Activated CD4-positive, alpha-beta T cell treated with anti-CD3 and anti-CD28 coated beads for 1 hour (primary cell): Measurements from ENCODE around the gene CBX6.

Experiments
- DNase-seq: peaks from one replicate; pipeline ENCODE4 v3.0.0-alpha.2; 2020

Gene CBX6

GRCh38 chr22:38837414-38837928, 34.5 kb downstream of the CBX6 start:
- DNase-seq: no peak

- DNase-seq: no peak
Measured at GRCh38 chr22:38835888-38836301, 36.1 kb downstream of the CBX6 start.

- no peak for DNase-seq
Measured at GRCh38 chr22:38834991-38835390, 37.0 kb downstream of the CBX6 start.

- no peak for DNase-seq
Measured at GRCh38 chr22:38834215-38834953, 37.6 kb downstream of the CBX6 start.

- no peak for DNase-seq
Measured at GRCh38 chr22:38833061-38833460, 39.0 kb downstream of the CBX6 start.

GRCh38 chr22:38832005-38832978, 39.7 kb downstream of the CBX6 start:
- DNase-seq: no peak

- no peak for DNase-seq
Measured at GRCh38 chr22:38831166-38831945, 40.7 kb downstream of the CBX6 start.

GRCh38 chr22:38830845-38831108, 41.2 kb downstream of the CBX6 start:
- DNase-seq: no peak

- DNase-seq: no peak
Measured at GRCh38 chr22:38830026-38830844, 41.8 kb downstream of the CBX6 start.

- DNase-seq: no peak
Measured at GRCh38 chr22:38829485-38829884, 42.5 kb downstream of the CBX6 start.

- DNase-seq: no peak
Measured at GRCh38 chr22:38828616-38829205, 43.3 kb downstream of the CBX6 start.

- no peak for DNase-seq
Measured at GRCh38 chr22:38828191-38828590, 43.8 kb downstream of the CBX6 start.

GRCh38 chr22:38827510-38827909, 44.5 kb downstream of the CBX6 start:
- DNase-seq: no peak

- no peak for DNase-seq
Measured at GRCh38 chr22:38826801-38827200, 45.2 kb downstream of the CBX6 start.

GRCh38 chr22:38826386-38826785, 45.6 kb downstream of the CBX6 start:
- DNase-seq: no peak

GRCh38 chr22:38824585-38824984, 47.4 kb downstream of the CBX6 start:
- DNase-seq: no peak

GRCh38 chr22:38823637-38824036, 48.4 kb downstream of the CBX6 start:
- DNase-seq: no peak

GRCh38 chr22:38823076-38823475, 48.9 kb downstream of the CBX6 start:
- DNase-seq: no peak

- no peak for DNase-seq
Measured at GRCh38 chr22:38820020-38820419, 52.0 kb downstream of the CBX6 start.

- no peak for DNase-seq
Measured at GRCh38 chr22:38819387-38819940, 52.6 kb downstream of the CBX6 start.

GRCh38 chr22:38817196-38817595, 54.8 kb downstream of the CBX6 start:
- no peak for DNase-seq

- DNase-seq: no peak
Measured at GRCh38 chr22:38815842-38816241, 56.2 kb downstream of the CBX6 start.
